H9 (cell line): ENCODE measurements around the gene AMBN. TPM values are rescaled to one million over a fixed set of nuclear protein-coding genes. Genes with fewer than 3 reads are reported as not detected.

ENCODE experiments used
- DNase-seq: peaks from one replicate; pipeline ENCODE4 v3.0.0-alpha.2; 2017
- H2AFZ ChIP-seq: one replicate; pipeline ENCODE4 v1.6.1; 2013; ENCODE audit warnings: mild to moderate bottlenecking, low read length, control low read depth, moderate library complexity
- H2AK5ac ChIP-seq: 2 replicates; pipeline ENCODE4 v1.6.1; 2013; ENCODE audit warnings: low read length, control low read depth, mixed read lengths; ENCODE audit not compliant: insufficient read length
- H2BK120ac ChIP-seq: one replicate; pipeline ENCODE4 v1.6.1; 2013; ENCODE audit warnings: low read depth, mild to moderate bottlenecking, low read length, control low read depth, inconsistent platforms; ENCODE audit not compliant: poor library complexity, severe bottlenecking
- H2BK12ac ChIP-seq: 2 replicates; pipeline ENCODE4 v1.6.1; 2013; ENCODE audit warnings: low read length, control low read depth, mixed read lengths, low read depth; ENCODE audit not compliant: insufficient read length
- H2BK15ac ChIP-seq: 2 replicates; pipeline ENCODE4 v1.6.1; 2013; ENCODE audit warnings: low read depth, low read length, control low read depth
- H2BK20ac ChIP-seq: one replicate; pipeline ENCODE4 v1.6.1; 2013; ENCODE audit warnings: low read depth, mild to moderate bottlenecking, low read length, control low read depth, inconsistent platforms; ENCODE audit not compliant: poor library complexity, severe bottlenecking
- H2BK5ac ChIP-seq: 2 replicates; pipeline ENCODE4 v1.6.1; 2013; ENCODE audit warnings: low read length, control low read depth, mixed read lengths; ENCODE audit not compliant: insufficient read length
- H3K14ac ChIP-seq: 2 replicates; pipeline ENCODE4 v1.6.1; 2013; ENCODE audit warnings: low read length, control low read depth; ENCODE audit not compliant: insufficient read depth
- H3K18ac ChIP-seq: 2 replicates; pipeline ENCODE4 v1.6.1; 2013; ENCODE audit warnings: low read depth, mild to moderate bottlenecking, mixed read lengths, low read length, control low read depth; ENCODE audit not compliant: insufficient read length
- H3K23ac ChIP-seq: 2 replicates; pipeline ENCODE4 v1.6.1; 2013; ENCODE audit warnings: low read length, control low read depth, mixed read lengths, low read depth; ENCODE audit not compliant: insufficient read length
- H3K23me2 ChIP-seq: 2 replicates; pipeline ENCODE4 v1.6.1; 2013; ENCODE audit warnings: low read depth, mild to moderate bottlenecking, mixed read lengths, low read length, control low read depth; ENCODE audit not compliant: insufficient read length, poor library complexity, severe bottlenecking
- H3K27ac ChIP-seq: 2 replicates; pipeline ENCODE4 v1.5.1; 2013; ENCODE audit warnings: low read length, control low read depth, mixed read lengths, low read depth; ENCODE audit not compliant: insufficient read length
- H3K27me3 ChIP-seq: 2 replicates; pipeline ENCODE4 v1.6.1; 2013; ENCODE audit warnings: low read length, control low read depth, inconsistent platforms; ENCODE audit not compliant: insufficient read depth
- H3K4ac ChIP-seq: 2 replicates; pipeline ENCODE4 v1.6.1; 2013; ENCODE audit warnings: low read depth, mild to moderate bottlenecking, control low read depth, inconsistent platforms, low read length, moderate library complexity
- H3K4me1 ChIP-seq: 2 replicates; pipeline ENCODE4 v1.6.1; 2013; ENCODE audit warnings: low read length, control low read depth, inconsistent platforms; ENCODE audit not compliant: insufficient read depth
- H3K4me2 ChIP-seq: 2 replicates; pipeline ENCODE4 v1.6.1; 2013; ENCODE audit warnings: low read length, control low read depth, mixed read lengths; ENCODE audit not compliant: insufficient read length, insufficient read depth
- H3K56ac ChIP-seq: 2 replicates; pipeline ENCODE4 v1.6.1; 2013; ENCODE audit warnings: low read depth, mild to moderate bottlenecking, mixed read lengths, low read length, control low read depth; ENCODE audit not compliant: insufficient read length
- H3K79me1 ChIP-seq: 2 replicates; pipeline ENCODE4 v1.6.1; 2013; ENCODE audit warnings: low read depth, mild to moderate bottlenecking, moderate library complexity, low read length, control low read depth, inconsistent platforms; ENCODE audit not compliant: insufficient read depth, poor library complexity, severe bottlenecking
- H3K79me2 ChIP-seq: 2 replicates; pipeline ENCODE4 v1.6.1; 2013; ENCODE audit warnings: low read length, control low read depth, inconsistent platforms; ENCODE audit not compliant: insufficient read depth
- H3K9ac ChIP-seq: 2 replicates; pipeline ENCODE4 v1.6.1; 2013; ENCODE audit warnings: low read length, control low read depth, mixed read lengths; ENCODE audit not compliant: insufficient read length; ENCODE audit errors: extremely low read depth
- H3K9me3 ChIP-seq: one replicate; pipeline ENCODE4 v1.6.1; 2013; ENCODE audit warnings: low read depth, low read length, inconsistent platforms; ENCODE audit not compliant: control insufficient read depth
- H3T11ph ChIP-seq: one replicate; pipeline ENCODE4 v1.6.1; 2013; ENCODE audit warnings: mild to moderate bottlenecking, low read length, control low read depth, inconsistent platforms
- H4K20me1 ChIP-seq: one replicate; pipeline ENCODE4 v1.6.1; 2013; ENCODE audit not compliant: control insufficient read depth, insufficient read length, insufficient read depth
- H4K5ac ChIP-seq: 2 replicates; pipeline ENCODE4 v1.6.1; 2013; ENCODE audit warnings: low read depth, mild to moderate bottlenecking, mixed read lengths, low read length, control low read depth; ENCODE audit not compliant: insufficient read length
- H4K8ac ChIP-seq: replicated peaks from 2 replicates; pipeline ENCODE4 v1.6.1; 2013; ENCODE audit warnings: low read length, control low read depth, mixed read lengths, low read depth; ENCODE audit not compliant: insufficient read length
- H4K91ac ChIP-seq: 2 replicates; pipeline ENCODE4 v1.6.1; 2013; ENCODE audit warnings: low read depth, mild to moderate bottlenecking, moderate library complexity, mixed read lengths, low read length, control low read depth; ENCODE audit not compliant: insufficient read length
- H3K27ac Mint-ChIP-seq, 3 experiments: 2 replicates in 2 of 3; 3 replicates in 1 of 3; pipeline ENCODE4 v1.8.0; 2020 to 2021; ENCODE audit warnings: mixed read lengths in 3 of 3, mild to moderate bottlenecking in 1 of 3, moderate library complexity in 1 of 3
- H3K27me3 Mint-ChIP-seq: 2 replicates; pipeline ENCODE4 v1.8.0; 2021; ENCODE audit warnings: low read depth, mild to moderate bottlenecking, moderate library complexity, mixed read lengths
- H3K36me3 Mint-ChIP-seq, 3 experiments: 2 replicates in 2 of 3; 3 replicates in 1 of 3; pipeline ENCODE4 v1.8.0; 2020 to 2021; ENCODE audit warnings: low read depth in 3 of 3, mixed read lengths in 3 of 3; ENCODE audit not compliant: insufficient read depth in 1 of 3
- H3K4me1 Mint-ChIP-seq, 2 experiments: 2 replicates each; pipeline ENCODE4 v1.8.0; 2020; ENCODE audit warnings: mixed read lengths in 2 of 2
- H3K4me3 Mint-ChIP-seq, 2 experiments: 2 replicates in 1 of 2; 3 replicates in 1 of 2; pipeline ENCODE4 v1.8.0; 2020 to 2021; ENCODE audit warnings: mild to moderate bottlenecking in 2 of 2, mixed read lengths in 2 of 2, moderate library complexity in 1 of 2
- H3K9me3 Mint-ChIP-seq, 2 experiments: 2 replicates in 1 of 2; 3 replicates in 1 of 2; pipeline ENCODE4 v1.8.0; 2020; ENCODE audit warnings: mild to moderate bottlenecking in 2 of 2, mixed read lengths in 2 of 2, moderate library complexity in 1 of 2
- CTCF ChIP-seq: fragments of 200-600 bp; sonication (generic); conservative IDR thresholded peaks from 3 replicates; pipeline ENCODE4 v1.8.0; 2021; ENCODE audit warnings: antibody characterized with exemption, mild to moderate bottlenecking
- total RNA-seq: library from RNA; stranded (reverse); gene quantifications from 2 replicates; pipeline ENCODE4 v1.2.1, GENCODE V29; 2021

Gene AMBN
- total RNA-seq, 1 experiment from 2014 or later: not detected

GRCh38 chr4:70544279-70544868, 47.7 kb upstream of the AMBN start:
- no peaks in the 10 kb centered on the region for H3K23me2 ChIP-seq
- Mint-ChIP-seq H3K4me1 (0 out of 4 replicates have a peak, but pooled peaks cover 0 to 5% of the 10 kb centered on the region in 2 experiments), H3K4me3 (no peak overlapping the region), H3K27me3 (no peaks in the 10 kb centered on the region), H3K27ac (no peak overlapping the region), H3K36me3 (no peaks in the 10 kb centered on the region), H3K9me3 (no peaks in the 10 kb centered on the region)
- no peaks in the 10 kb centered on the region for H3K79me2 ChIP-seq
- H4K20me1 ChIP-seq: no peaks in the 10 kb centered on the region
- DNase-seq: no peak
- no peak overlapping the region for H3K14ac ChIP-seq
- H3K4me1 ChIP-seq: no peaks in the 10 kb centered on the region
- no peaks in the 10 kb centered on the region for H3K79me1 ChIP-seq
- no peak overlapping the region for H3T11ph ChIP-seq
- no peak overlapping the region for H2AFZ ChIP-seq
- H2BK5ac ChIP-seq: no peak overlapping the region
- H3K18ac ChIP-seq: no peak overlapping the region
- no peak overlapping the region for H2BK20ac ChIP-seq
- H4K91ac ChIP-seq: no peak overlapping the region
- H2AK5ac ChIP-seq: no peak overlapping the region
- no peak overlapping the region for H2BK120ac ChIP-seq
- H3K4ac ChIP-seq: no peak overlapping the region
- no peak overlapping the region for H3K56ac ChIP-seq
- H3K4me2 ChIP-seq: no peak overlapping the region
- no peak overlapping the region for H2BK15ac ChIP-seq
- H3K9me3 ChIP-seq: no peaks in the 10 kb centered on the region
- H3K23ac ChIP-seq: no peak overlapping the region
- no peak overlapping the region for H3K9ac ChIP-seq
- H4K8ac ChIP-seq: no peak overlapping the region
- H2BK12ac ChIP-seq: no peak overlapping the region
- H3K27ac ChIP-seq: no peak overlapping the region
- no peaks in the 10 kb centered on the region for H3K27me3 ChIP-seq
- no peak overlapping the region for H4K5ac ChIP-seq
- TF ChIP-seq CTCF: peak; percentile 71
